CD4-positive, alpha-beta memory T cell (primary cell): ENCODE data around the gene COL23A1. TPM values are rescaled to one million over a fixed set of nuclear protein-coding genes. Genes with fewer than 3 reads are reported as not detected.

Experiments used
- CTCF ChIA-PET: fragments of 350-600 bp; sonication (Branson Sonifier 250); formaldehyde crosslinking; loops from one replicate; lab custom pipeline; 2021; ENCODE audit warnings: inconsistent platforms; ENCODE audit not compliant: partially characterized antibody; lab: Charles Lee
- POLR2A ChIA-PET: fragments of 350-600 bp; sonication (Branson Sonifier 250); formaldehyde crosslinking; loops from one replicate; lab custom pipeline; 2021; ENCODE audit not compliant: partially characterized antibody; lab: Charles Lee
- DNase-seq, 5 donors: peaks; one replicate each; pipeline versions ENCODE4 v3.0.0 to v3.0.0-alpha.2; 2020 to 2022; ENCODE audit warnings: mixed read lengths in 1 of 5
- H3K27ac ChIP-seq: one replicate; pipeline ENCODE4 v1.7.0; 2013; ENCODE audit warnings: low read depth, low read length
- H3K27me3 ChIP-seq: 2 replicates; pipeline ENCODE4 v1.7.0; 2013; ENCODE audit warnings: mild to moderate bottlenecking, low read length, moderate library complexity; ENCODE audit not compliant: insufficient read depth
- H3K36me3 ChIP-seq: 2 replicates; pipeline ENCODE4 v1.7.0; 2013; ENCODE audit warnings: mild to moderate bottlenecking, low read length, moderate library complexity; ENCODE audit not compliant: insufficient read depth
- H3K4me1 ChIP-seq: 2 replicates; pipeline ENCODE4 v1.7.0; 2013; ENCODE audit warnings: mild to moderate bottlenecking, low read length, moderate library complexity; ENCODE audit not compliant: insufficient read depth
- H3K4me3 ChIP-seq, 2 donors: one replicate each; pipeline ENCODE4 v1.7.0; 2013; ENCODE audit warnings: low read length in 2 of 2, mild to moderate bottlenecking in 1 of 2
- H3K9me3 ChIP-seq, 2 donors: one replicate each; pipeline ENCODE4 v1.7.0; 2013; ENCODE audit warnings: low read length in 2 of 2, control low read depth in 1 of 2; ENCODE audit not compliant: control insufficient read depth in 1 of 2
- H3K27ac Mint-ChIP-seq, 7 donors: one replicate each; pipeline ENCODE4 v1.8.0; 2020 to 2021; ENCODE audit warnings: mixed read lengths in 7 of 7, mild to moderate bottlenecking in 6 of 7, inconsistent platforms in 3 of 7, moderate library complexity in 3 of 7
- H3K27me3 Mint-ChIP-seq, 2 donors: one replicate each; pipeline ENCODE4 v1.8.0; 2020 to 2021; ENCODE audit warnings: mixed read lengths in 2 of 2
- H3K36me3 Mint-ChIP-seq, 2 donors: one replicate each; pipeline ENCODE4 v1.8.0; 2020 to 2021; ENCODE audit warnings: mixed read lengths in 2 of 2, inconsistent platforms in 1 of 2, mild to moderate bottlenecking in 1 of 2
- H3K4me1 Mint-ChIP-seq, 4 donors: one replicate each; pipeline ENCODE4 v1.8.0; 2020 to 2021; ENCODE audit warnings: mixed read lengths in 4 of 4, mild to moderate bottlenecking in 1 of 4
- H3K4me3 Mint-ChIP-seq, 8 donors: one replicate each; pipeline ENCODE4 v1.8.0; 2020 to 2021; ENCODE audit warnings: mixed read lengths in 8 of 8, mild to moderate bottlenecking in 7 of 8, moderate library complexity in 6 of 8, inconsistent platforms in 3 of 8
- H3K9me3 Mint-ChIP-seq, 8 donors: one replicate each; pipeline ENCODE4 v1.8.0; 2020 to 2021; ENCODE audit warnings: mixed read lengths in 8 of 8, mild to moderate bottlenecking in 5 of 8, inconsistent platforms in 3 of 8, moderate library complexity in 1 of 8
- intact Hi-C: fragments of 100-400 bp; cut with micrococcal nuclease; formaldehyde crosslinking; loops from one replicate; pipeline ENCODE4 v1.15.1; 2023
- polyA plus RNA-seq, 2 donors: library from polyadenylated mRNA; unstranded; fragments of 300-500 nt; fragmentation: Illumina TruSeq; gene quantifications; one replicate each; pipeline ENCODE4 v1.2.3, GENCODE V29; 2021
- total RNA-seq, 2 experiments: library from RNA; stranded (reverse); gene quantifications; one replicate each; pipeline ENCODE4 v1.2.3, GENCODE V29; 2021

COL23A1 gene
- total and polyA plus RNA-seq, 4 experiments from 2014 or later, result 0.17 to 0.25 TPM; not detected in 2

GRCh38 chr5:178460174-178460573, 130.0 kb downstream of the COL23A1 start:
- CTCF ChIA-PET, result interaction anchor here (1.9 kb wide), 1 partner anchor 8 kb away, joined by 9 read pairs; no protein-coding TSS in a partner anchor
- H3K9me3 ChIP-seq, result no peaks in the 10 kb centered on the region
- Mint-ChIP-seq H3K27ac (no peak overlapping the region), H3K27me3 (peaks cover 4 to 6% of the 10 kb centered on the region in 2 donors), H3K9me3 (no peaks in the 10 kb centered on the region), H3K4me1 (no peaks in the 10 kb centered on the region), H3K36me3 (no peaks in the 10 kb centered on the region), H3K4me3 (no peak overlapping the region)
- no peaks in the 10 kb centered on the region for H3K36me3 ChIP-seq
- no peak for DNase-seq
- no peaks in the 10 kb centered on the region for H3K4me1 ChIP-seq
- H3K27me3 ChIP-seq, result no peaks in the 10 kb centered on the region
- H3K27ac ChIP-seq, result no peak overlapping the region
- no peak overlapping the region for H3K4me3 ChIP-seq
- intact Hi-C loops, result loop anchor here (5.0 kb wide), 1 partner anchor 92 kb away; no protein-coding TSS in a partner anchor
- POLR2A ChIA-PET, result no interaction called here

- H3K9me3 ChIP-seq, result no peaks in the 10 kb centered on the region
- Mint-ChIP-seq H3K27me3 (peaks cover 0 to 3% of the 10 kb centered on the region in 2 donors), H3K36me3 (no peaks in the 10 kb centered on the region), H3K4me1 (no peaks in the 10 kb centered on the region), H3K9me3 (peaks cover 0 to 1% (median 0%) of the 10 kb centered on the region in 8 donors), H3K4me3 (no peak overlapping the region), H3K27ac (no peak overlapping the region)
- no peak for DNase-seq
- ChIA-PET POLR2A (no interaction called here), CTCF (no interaction called here)
- no peaks in the 10 kb centered on the region for H3K27me3 ChIP-seq
- no peaks in the 10 kb centered on the region for H3K4me1 ChIP-seq
- no peak overlapping the region for H3K4me3 ChIP-seq
- no peaks in the 10 kb centered on the region for H3K36me3 ChIP-seq
- no peak overlapping the region for H3K27ac ChIP-seq
- intact Hi-C loops, result no loop called here
Measured at GRCh38 chr5:178458140-178458539, 132.1 kb downstream of the COL23A1 start.

GRCh38 chr5:178457471-178457870, 132.7 kb downstream of the COL23A1 start:
- H3K4me1 Mint-ChIP-seq, result no peaks in the 10 kb centered on the region
- no peak overlapping the region for H3K27ac Mint-ChIP-seq
- H3K4me3 ChIP-seq, result no peak overlapping the region
- no peaks in the 10 kb centered on the region for H3K36me3 ChIP-seq
- no peaks in the 10 kb centered on the region for H3K27me3 ChIP-seq
- no peak overlapping the region for H3K27ac ChIP-seq
- peaks cover 0 to 3% (median 0%) of the 10 kb centered on the region in 8 donors for H3K9me3 Mint-ChIP-seq
- POLR2A ChIA-PET, result no interaction called here
- peaks cover 0 to 3% of the 10 kb centered on the region in 2 donors for H3K27me3 Mint-ChIP-seq
- no peaks in the 10 kb centered on the region for H3K9me3 ChIP-seq
- CTCF ChIA-PET, result no interaction called here
- intact Hi-C loops, result no loop called here
- no peak overlapping the region for H3K4me3 Mint-ChIP-seq
- no peak for DNase-seq
- H3K4me1 ChIP-seq, result no peaks in the 10 kb centered on the region
- no peaks in the 10 kb centered on the region for H3K36me3 Mint-ChIP-seq

DNA sequence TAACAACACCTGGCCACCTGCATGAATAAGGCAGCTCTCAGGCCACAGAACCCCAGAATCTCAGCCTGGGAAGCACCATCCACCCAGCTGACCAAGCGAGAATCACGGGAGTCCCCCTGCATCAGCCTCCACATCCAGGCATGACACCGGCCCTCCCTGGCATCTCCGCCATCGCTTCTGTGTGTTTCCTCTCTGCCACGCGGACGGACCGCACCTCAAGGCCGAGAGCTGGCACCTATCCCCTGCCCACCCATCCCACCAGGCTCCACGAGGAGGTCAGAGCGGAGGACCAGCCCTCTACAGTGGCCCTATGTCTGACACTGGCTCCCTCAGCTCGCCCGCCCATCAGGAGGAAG, 134.7 kb downstream of the COL23A1 start:
- H3K4me3 Mint-ChIP-seq, result no peak overlapping the region
- no peaks in the 10 kb centered on the region for H3K36me3 Mint-ChIP-seq
- peaks cover 0 to 3% (median 0%) of the 10 kb centered on the region in 8 donors for H3K9me3 Mint-ChIP-seq
- CTCF ChIA-PET, result no interaction called here
- DNase-seq, result no peak
- H3K27me3 Mint-ChIP-seq, result peaks cover 0 to 3% of the 10 kb centered on the region in 2 donors
- Histone ChIP-seq H3K27ac (no peak overlapping the region), H3K9me3 (no peaks in the 10 kb centered on the region), H3K36me3 (no peaks in the 10 kb centered on the region), H3K27me3 (no peaks in the 10 kb centered on the region), H3K4me3 (no peak overlapping the region), H3K4me1 (no peaks in the 10 kb centered on the region)
- POLR2A ChIA-PET, result no interaction called here
- intact Hi-C loops, result no loop called here
- H3K4me1 Mint-ChIP-seq, result no peaks in the 10 kb centered on the region
- no peak overlapping the region for H3K27ac Mint-ChIP-seq

- Histone ChIP-seq H3K9me3 (no peaks in the 10 kb centered on the region), H3K36me3 (no peaks in the 10 kb centered on the region), H3K27ac (no peak overlapping the region), H3K4me3 (no peak overlapping the region), H3K27me3 (no peaks in the 10 kb centered on the region), H3K4me1 (no peaks in the 10 kb centered on the region)
- peaks cover 0 to 3% of the 10 kb centered on the region in 2 donors for H3K27me3 Mint-ChIP-seq
- H3K9me3 Mint-ChIP-seq, result peaks cover 0 to 3% (median 0%) of the 10 kb centered on the region in 8 donors
- intact Hi-C loops, result no loop called here
- no peak overlapping the region for H3K4me3 Mint-ChIP-seq
- DNase-seq, result no peak
- CTCF ChIA-PET, result no interaction called here
- no peaks in the 10 kb centered on the region for H3K36me3 Mint-ChIP-seq
- no peaks in the 10 kb centered on the region for H3K4me1 Mint-ChIP-seq
- POLR2A ChIA-PET, result no interaction called here
- H3K27ac Mint-ChIP-seq, result no peak overlapping the region
Measured at GRCh38 chr5:178454821-178455479, 135.2 kb downstream of the COL23A1 start.

GRCh38 chr5:178454303-178454702, 135.9 kb downstream of the COL23A1 start:
- no peak for DNase-seq
- Mint-ChIP-seq H3K36me3 (no peaks in the 10 kb centered on the region), H3K27ac (no peak overlapping the region), H3K27me3 (peaks cover 0 to 3% of the 10 kb centered on the region in 2 donors), H3K4me3 (no peak overlapping the region), H3K9me3 (peaks cover 0 to 3% (median 0%) of the 10 kb centered on the region in 8 donors), H3K4me1 (no peaks in the 10 kb centered on the region)
- intact Hi-C loops, result no loop called here
- Histone ChIP-seq H3K9me3 (no peaks in the 10 kb centered on the region), H3K4me1 (no peaks in the 10 kb centered on the region), H3K27ac (no peak overlapping the region), H3K27me3 (no peaks in the 10 kb centered on the region), H3K36me3 (no peaks in the 10 kb centered on the region), H3K4me3 (no peak overlapping the region)
- ChIA-PET POLR2A (no interaction called here), CTCF (no interaction called here)

GRCh38 chr5:178453224-178453623, 137.0 kb downstream of the COL23A1 start:
- Mint-ChIP-seq H3K27me3 (peaks cover 3 to 5% of the 10 kb centered on the region in 2 donors), H3K4me1 (no peaks in the 10 kb centered on the region), H3K9me3 (peaks cover 0 to 3% (median 0%) of the 10 kb centered on the region in 8 donors), H3K36me3 (no peaks in the 10 kb centered on the region), H3K27ac (no peak overlapping the region), H3K4me3 (no peak overlapping the region)
- no peak for DNase-seq
- Histone ChIP-seq H3K4me1 (no peaks in the 10 kb centered on the region), H3K27ac (no peak overlapping the region), H3K36me3 (no peaks in the 10 kb centered on the region), H3K27me3 (no peaks in the 10 kb centered on the region), H3K4me3 (no peak overlapping the region), H3K9me3 (no peaks in the 10 kb centered on the region)
- ChIA-PET POLR2A (no interaction called here), CTCF (interaction anchor here (2.0 kb wide), 1 partner anchor 8 kb away, joined by 9 read pairs; no protein-coding TSS in a partner anchor)
- intact Hi-C loops, result no loop called here
